GM21423 (cell line): ENCODE results near the gene PLA2G15.

ENCODE experiments used
- ATAC-seq: cut with Tn5 transposase; IDR thresholded peaks from one replicate; pipeline ENCODE4 v1.9.1; 2021; ENCODE audit warnings: mild to moderate bottlenecking, moderate library complexity; ENCODE audit not compliant: unreplicated experiment

Gene PLA2G15, protein sequence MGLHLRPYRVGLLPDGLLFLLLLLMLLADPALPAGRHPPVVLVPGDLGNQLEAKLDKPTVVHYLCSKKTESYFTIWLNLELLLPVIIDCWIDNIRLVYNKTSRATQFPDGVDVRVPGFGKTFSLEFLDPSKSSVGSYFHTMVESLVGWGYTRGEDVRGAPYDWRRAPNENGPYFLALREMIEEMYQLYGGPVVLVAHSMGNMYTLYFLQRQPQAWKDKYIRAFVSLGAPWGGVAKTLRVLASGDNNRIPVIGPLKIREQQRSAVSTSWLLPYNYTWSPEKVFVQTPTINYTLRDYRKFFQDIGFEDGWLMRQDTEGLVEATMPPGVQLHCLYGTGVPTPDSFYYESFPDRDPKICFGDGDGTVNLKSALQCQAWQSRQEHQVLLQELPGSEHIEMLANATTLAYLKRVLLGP

DNA sequence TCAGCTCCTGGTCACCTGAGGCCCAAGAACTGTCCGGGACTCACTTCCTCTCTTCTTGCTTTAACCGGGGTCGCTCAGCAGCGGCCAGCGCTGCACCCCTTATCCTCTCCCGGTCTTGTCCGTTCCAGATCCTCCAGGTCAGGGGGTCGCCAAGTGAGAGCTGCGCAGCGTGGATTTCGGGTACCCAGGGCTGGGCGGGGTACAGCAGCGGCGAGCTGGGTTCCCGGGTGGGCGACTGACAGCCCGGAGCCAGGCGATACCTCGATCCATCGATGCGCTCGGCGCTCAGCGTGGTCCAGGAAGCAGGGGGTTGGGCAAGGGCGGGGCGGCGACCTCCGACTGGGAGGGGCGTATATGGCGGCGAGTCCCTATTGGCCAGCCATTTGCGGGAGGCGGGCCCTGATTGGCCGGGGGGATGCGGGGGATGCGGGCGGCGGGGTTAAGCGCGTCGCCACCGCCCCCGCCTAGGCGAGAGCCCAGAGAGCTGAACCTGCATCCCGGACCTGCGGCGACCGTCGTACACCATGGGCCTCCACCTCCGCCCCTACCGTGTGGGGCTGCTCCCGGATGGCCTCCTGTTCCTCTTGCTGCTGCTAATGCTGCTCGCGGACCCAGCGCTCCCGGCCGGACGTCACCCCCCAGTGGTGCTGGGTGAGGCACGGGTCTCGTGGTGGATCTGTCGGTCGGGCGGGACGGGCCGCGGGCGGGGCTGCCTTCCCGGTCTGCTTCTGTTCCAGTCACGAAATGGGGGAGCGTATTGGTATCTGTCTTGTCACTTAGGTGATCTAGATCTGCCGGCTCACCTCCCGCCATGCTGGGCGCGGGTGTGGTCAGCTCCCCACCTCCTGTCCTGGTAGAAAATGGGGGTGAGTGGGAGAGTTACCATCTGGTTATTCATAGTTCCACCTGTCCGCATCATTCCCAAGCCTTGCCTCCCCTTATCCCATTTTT, at the start of gene PLA2G15:
Gene PLA2G15, plus strand, starts transcription at position 471 of the 951 bp plus-strand sequence. Its CDS starts 54 bp downstream, at position 525.
- peak; percentile 87 for ATAC-seq

DNA sequence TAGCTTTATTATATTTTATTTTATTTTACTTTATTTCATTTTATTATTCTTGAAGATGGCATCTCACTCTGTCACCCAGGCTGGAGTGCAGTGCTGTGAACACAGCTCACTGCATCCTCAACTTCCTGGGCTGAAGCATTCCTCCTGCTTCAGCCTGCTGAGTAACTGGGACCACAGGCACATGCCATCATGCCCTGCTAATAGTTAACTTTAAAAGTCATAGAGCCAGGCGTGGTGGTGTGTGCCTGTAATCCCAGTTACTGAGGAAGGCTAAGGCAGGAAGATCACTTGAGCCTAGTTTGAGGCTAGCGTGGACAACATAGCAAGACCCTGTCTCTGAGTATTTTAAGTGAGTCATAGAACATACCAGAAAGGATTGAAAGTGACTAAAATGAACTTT, 47.9 kb upstream of the PLA2G15 start:
- no peak for ATAC-seq

DNA sequence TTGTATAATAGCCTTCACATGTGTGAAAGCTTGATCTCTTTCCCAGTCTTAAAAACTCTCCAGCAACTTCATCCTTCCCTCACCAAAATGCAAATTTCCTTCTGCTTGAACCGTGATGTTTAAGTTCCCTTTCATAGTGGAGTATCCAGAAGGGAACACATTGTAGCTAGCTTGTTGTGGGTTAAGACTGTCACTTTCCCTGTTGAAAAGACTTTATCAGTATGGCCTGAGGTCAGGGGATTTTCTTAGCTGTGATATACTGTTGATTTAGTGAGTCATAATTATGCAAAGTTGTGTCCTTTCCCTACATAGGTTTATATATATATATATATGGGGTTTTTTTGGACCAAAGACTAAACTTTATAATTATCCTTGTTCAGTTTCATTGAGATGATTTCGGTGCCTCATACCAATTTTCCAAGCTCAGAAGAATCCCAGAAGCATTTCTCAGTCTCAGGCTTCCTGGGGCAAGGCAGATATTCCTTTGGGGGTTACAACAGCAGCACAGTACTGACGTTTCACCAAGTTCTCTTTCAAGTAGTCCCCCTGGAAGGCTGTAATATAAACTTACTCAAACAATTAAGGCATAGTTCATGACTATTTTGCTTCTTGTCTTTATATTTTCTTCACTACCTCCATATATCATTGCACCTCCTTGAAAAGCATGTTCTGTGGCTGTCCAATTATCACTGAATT, 44.9 kb upstream of the PLA2G15 start:
- no peak for ATAC-seq

DNA sequence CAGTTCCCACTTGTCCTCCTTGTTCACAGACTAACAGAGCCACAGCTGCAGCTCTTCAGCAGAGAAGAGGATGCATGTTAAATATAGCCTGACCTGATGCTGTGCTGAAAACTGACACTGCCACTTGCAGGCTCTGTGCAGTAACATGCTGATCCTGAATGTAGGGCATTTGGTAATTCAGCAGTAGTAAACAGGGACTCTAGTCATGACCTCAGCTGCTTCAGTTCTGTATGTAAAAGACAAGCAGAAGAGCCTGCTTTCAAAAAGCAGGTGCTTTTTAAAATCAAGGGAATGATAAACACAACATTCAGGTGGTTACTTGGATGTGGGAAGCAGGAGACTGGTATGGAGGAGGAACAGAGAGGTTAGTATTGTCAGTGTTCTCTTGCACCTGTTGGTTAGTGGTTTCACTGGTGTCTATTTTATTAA, 43.1 kb upstream of the PLA2G15 start:
- ATAC-seq: no peak

DNA sequence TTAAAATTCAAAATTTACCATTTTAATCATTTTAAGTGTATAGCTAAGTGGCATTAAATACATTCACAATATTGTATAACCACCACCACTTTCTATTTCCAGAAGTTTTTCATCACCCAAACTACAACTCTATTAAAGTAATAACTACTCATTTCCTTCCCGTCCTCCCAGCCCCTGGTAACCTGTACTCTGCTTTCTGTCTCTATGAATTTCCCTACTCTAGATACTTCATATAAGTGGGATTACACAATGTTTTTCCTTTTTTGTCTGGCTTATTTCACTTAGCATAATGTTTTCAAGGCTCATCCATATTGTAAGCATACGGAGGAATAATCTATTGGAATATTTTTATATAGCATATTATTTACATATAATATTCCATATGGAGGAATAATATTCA, 38.9 kb upstream of the PLA2G15 start:
- ATAC-seq: no peak

DNA sequence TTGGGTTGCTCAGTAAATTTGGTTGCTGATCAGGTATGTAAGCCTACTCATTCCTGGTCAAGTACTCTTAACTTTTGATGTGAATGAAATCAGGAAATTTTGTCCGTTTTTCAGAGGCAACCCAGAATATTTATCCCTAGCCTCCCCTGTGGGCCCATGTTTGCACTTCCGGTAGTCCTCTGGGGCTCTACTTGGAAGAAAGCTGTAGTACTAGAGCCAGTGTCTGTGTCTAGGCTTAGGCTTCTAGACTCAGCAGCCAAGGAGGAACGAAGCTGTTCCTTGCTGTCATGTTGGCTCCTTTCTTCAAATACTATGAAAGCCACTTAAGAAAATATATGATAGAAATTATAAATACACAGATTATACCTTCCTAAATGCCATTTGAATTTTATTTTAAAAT, 30.4 kb upstream of the PLA2G15 start:
- ATAC-seq: no peak

DNA sequence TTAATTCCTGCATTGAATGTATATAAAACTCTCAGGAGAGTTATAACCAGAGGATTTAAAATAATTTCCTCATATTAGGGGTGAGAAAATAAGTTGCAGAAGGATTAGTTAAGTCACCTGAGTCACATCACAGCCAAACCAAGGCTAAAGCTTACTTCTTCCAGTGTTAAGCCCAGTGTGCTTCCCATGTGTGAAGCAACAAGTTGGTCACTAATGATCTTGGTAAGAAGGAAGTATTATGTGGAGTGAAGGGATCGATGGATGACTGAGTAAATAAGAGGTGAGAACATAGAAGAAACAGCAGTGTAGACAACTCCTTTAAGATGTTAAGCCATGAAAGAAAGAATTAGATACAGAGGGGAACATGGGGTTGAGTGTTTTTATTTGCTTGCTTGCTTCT, 29.9 kb upstream of the PLA2G15 start:
- ATAC-seq: no peak

DNA sequence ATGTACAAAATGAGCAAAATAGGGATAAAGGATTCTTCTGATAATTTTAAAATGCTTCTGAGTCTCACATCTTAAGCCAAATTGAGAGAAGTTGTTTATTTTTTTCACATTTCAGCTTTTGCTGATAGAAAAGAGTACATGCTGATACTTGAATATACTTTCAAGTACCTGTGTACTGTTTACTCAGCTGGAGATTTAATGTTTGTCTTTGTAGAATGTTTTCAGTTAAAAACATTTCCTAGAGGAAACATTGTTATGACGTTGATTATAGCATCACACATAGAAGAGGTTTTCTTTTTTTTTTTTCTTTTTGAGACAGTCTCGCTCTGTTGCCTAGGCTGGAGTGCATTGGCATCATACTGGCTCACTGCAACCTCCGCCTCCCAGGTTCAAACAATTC, 28.9 kb upstream of the PLA2G15 start:
- no peak for ATAC-seq

DNA sequence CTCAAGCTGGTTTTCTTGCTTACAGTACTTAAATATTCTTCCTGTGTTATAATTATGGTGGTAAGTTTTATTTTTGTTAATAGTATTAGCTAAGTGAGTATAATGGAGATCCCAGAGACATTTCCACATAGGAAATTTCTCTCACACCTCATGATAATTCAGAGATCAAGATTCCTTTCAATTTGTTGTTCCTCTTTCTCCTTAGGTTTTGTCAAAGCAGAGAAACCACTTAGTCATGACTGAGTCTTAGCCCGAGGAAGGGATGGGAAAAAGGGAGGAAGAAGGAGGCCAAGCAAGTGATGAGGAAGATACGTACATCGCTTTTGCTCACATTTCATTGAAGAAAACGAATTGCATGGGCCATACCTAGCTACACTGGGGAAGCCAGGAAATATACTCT, 27.7 kb upstream of the PLA2G15 start:
- no peak for ATAC-seq

DNA sequence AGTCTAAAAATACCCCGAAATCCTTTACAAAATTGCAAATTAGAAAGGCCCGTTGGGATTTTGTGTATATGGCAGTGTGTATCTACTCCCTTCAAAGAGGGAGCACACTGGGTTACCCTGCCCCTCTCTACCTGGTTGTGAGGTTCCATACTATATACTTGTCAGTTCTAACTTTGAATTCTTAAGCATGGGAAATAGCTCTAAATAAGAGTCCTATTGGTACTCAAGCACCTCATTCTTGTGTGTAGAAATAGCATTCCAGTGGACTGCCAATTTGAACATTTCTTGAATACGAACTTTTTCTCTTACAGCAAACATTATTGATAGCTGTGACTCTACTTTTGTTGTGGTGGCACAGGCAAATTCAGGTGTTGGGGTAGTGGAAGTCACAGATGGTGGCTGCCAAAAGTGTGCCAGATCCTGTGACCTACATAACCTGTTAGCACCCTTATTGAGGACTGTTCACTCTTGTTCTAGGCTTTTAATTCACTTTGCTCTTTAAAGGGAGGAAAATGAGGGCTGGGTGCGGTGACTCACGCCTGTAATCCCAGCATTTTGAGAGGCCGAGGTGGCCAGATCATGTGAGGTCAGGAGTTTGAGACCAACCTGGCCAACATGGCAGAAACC, 25.3 kb upstream of the PLA2G15 start:
- no peak for ATAC-seq

DNA sequence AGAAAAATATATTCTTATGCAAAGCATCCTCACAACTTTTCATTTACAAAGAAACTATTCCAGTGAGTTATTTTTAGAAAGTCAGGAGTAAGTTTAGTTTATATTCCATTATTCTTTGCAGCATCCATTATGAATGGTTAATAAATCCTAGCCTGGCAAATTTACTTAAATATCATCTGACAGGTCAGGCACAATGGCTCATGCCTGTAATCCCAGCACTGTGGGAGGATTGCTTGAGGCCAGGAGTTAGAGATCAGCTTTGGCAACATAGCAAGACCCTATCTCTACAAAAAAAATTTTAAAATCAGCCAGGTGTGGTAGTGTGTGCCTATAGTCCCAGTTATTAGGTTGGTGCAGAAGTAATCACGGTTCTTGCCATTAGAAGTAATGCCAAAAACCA, 22.1 kb upstream of the PLA2G15 start:
- no peak for ATAC-seq

DNA sequence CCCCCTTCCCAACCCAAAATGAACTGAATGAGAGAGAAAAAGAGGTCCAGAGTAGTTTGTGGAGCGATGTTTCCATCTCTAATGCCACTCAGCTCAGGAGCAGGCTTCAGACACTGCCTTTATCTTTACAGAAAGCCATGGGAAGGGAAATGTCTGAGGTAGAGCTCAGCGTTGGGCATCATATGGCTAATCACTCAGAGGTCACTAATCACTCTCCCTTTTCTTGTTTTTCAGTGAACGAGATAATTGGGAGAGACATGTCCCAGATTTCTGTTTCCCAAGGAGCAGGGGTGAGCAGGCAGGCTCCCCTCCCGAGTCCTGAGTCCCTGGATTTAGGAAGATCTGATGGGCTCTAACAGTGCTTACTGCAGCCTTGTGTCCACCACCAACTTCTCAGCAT, 19.1 kb upstream of the PLA2G15 start:
- no peak for ATAC-seq

DNA sequence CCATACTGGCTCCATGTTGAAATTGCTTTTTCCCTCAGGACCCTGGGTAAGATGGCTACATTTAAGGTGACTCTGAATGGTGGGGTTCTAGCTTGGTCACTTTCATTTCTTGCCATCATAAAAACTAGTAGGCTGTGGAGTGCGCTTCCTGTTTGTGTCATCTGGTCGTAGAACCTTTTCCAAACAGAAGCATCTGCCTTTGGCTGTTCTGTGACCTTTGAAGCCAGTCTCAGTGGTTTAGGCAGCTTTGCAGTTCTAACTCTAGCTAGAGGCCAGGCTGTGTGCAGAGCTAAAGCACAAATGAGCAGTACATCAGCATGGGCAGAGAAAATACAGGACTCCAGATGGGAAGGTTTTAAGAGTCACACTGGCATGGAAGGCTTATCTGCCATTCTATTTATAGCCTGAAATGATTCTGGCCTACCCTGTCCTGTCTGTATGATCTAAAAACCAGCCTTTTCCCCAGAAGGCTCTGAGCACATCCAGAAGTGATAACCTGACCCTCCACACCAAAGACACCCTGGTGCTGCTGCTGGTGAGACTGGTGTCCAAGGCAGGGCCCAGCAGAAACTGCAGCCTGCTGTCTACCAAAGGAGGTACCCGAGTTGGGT, 17.9 kb upstream of the PLA2G15 start:
- peak; percentile 52 for ATAC-seq

DNA sequence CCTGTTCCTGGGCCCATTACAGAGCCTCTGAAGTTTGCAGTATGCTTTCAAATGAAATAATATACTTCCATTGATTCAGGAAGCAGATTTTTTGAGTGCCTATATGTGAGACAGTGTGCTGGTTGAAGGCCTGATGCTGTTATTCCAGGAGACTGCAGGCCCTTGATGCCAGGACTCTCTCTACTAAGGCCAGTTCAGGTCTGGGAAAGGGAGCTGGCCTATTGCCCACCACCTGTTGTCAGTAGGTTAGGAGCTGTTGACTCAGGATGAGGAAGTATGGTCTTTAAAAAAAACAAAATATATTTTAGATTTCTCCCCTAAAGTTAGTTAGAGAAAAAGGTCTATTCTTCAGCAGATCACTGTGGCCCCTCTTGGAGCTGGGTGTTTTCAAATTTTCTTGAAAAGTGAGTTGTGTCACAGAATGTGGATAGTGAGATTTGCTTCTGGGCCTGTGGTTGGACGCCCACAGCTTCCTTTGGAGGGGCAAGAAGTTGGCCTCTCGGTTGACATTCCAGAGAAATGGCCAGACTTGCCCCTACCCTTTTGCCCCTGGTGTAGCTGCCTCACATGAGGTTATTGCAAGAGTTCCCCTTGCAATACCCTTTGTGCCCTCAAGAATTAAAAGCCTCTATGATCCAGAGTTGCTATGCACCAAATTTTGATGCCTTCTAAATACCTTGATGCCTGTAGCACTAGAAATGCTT, 17.2 kb upstream of the PLA2G15 start:
- no peak for ATAC-seq

DNA sequence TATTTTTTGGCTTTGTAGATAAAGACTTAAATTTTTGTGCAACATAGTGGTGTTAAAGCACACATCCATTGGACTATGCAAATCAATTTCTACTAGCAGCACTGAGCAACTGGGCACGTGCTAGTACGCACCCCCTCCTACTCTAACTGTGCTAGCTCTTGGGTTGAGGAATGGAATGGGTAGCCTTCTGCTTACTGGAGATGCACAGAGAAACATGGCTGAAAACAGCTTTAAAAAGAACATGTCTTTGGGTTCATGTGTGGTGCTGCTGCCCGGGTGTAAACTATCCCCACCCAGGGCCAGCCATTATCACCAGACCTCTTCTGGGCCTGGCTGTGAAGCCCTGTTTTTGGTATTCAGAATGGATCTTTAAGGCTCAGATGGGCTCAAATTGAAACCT, 16.5 kb upstream of the PLA2G15 start:
- no peak for ATAC-seq

DNA sequence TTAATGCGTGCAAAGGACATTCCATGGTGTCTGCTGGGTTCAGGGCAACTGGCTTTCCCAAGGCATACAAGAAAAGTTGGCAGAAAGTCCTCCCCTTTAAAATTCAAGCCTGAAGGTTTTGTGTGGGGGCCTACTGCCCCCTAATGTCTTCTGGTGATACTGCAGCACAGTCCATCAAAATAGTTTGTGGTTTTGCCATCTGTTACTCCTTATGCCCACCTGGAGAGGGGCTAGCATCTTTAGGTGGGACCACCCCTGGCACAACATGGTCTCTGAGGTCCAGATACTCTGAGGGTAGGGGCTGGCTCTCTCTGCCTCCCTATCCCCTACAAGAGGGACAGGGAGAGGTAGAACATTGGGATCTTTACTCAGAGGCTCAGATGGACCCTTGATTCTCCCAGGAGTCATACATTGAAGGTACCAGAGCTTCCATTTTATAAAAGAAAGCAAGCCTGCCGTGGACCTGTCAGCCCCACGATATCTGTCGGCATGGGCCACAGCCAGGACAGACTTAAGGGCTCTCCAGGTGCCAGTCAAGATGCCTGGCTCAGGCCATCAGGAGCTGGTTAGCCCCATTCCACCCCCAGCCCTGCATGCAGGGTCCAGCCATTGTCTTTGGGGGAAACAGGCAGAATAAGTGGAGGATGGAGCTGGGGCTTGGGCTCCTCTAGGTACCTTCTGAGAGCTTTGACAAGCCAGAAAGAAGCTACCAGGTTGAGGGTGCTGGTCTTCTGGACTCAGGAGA, 15.6 kb upstream of the PLA2G15 start:
- ATAC-seq: no peak

DNA sequence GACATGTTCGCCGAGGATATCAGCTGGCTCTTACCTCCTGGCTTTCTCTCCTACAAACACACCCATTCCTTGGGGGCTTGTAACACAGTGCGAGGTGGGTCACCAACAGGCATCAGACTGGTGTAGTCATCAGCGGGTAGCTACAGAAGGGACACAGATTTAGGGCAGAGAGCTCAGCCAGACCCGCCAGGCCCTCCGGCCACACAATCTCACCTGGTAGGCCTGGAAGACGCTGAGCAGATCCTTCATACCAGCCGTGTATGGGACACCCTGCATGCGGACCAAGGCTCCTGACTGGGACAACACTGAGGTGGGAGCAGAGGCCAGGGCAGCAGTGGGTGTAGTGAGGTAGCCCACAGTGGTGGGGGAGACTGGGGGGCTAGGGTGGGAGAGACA, 15.0 kb upstream of the PLA2G15 start:
- ATAC-seq: no peak

DNA sequence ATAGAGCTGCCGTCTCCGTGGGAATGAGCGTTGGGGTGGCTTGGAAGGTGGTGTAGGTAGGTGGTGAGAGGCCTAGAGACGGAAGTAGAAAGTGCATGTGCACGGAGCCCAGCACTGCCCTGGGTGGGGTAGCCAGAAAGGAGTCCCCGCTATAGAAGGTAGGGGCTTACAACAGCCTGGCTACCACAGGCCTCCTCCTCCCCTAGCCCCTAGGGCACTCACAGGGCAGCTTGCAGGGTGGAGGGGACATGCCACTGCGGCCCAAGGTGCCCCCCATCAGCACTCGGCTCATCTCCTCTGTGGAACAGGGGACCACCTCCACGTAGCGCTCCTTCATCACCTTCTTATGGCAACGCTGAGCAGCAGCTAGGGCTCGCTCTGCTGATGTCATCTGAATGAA, 14.2 kb upstream of the PLA2G15 start:
- no peak for ATAC-seq
